GM20431 (cell line): ENCODE results near the gene UQCRHL.
"Not testable (repeated sequence)": the region's sequence is repeated elsewhere in the genome, so short reads cannot be mapped to it uniquely, and the experiment has no call there.

Source experiments
- in situ Hi-C: fragments of 300-500 bp; cut with MseI, MboI; formaldehyde crosslinking; loops from one replicate; pipeline ENCODE4 v1.15.0; 2020; ENCODE audit warnings: low sequenced_read_pairs; ENCODE audit not compliant: unreplicated experiment

Gene UQCRHL

GRCh38 chr1:15807549-15807948 is at the start of gene UQCRHL:
TSS of gene UQCRHL (minus strand) at chr1:15807649. CDS start at chr1:15807649, 0 bp downstream.
- in situ Hi-C loops = loop anchor here (25.0 kb wide), 1 partner anchor 180 kb away; the partner anchor contains the start of gene ZBTB17

- in situ Hi-C loops = no loop called here
Measured at GRCh38 chr1:15856888-15857287, 49.4 kb upstream of the UQCRHL start.

- in situ Hi-C loops = no loop called here
Measured at GRCh38 chr1:15852828-15853302, 45.4 kb upstream of the UQCRHL start.

- in situ Hi-C loops = no loop called here
Measured at GRCh38 chr1:15852036-15852827, 44.8 kb upstream of the UQCRHL start.

GRCh38 chr1:15851210-15852035 is 44.0 kb upstream of the UQCRHL start:
- in situ Hi-C loops = no loop called here

- in situ Hi-C loops = no loop called here
Measured at GRCh38 chr1:15850471-15851001, 43.1 kb upstream of the UQCRHL start.

- in situ Hi-C loops = no loop called here
Measured at GRCh38 chr1:15849775-15850324, 42.4 kb upstream of the UQCRHL start.

- in situ Hi-C loops = no loop called here
Measured at GRCh38 chr1:15848929-15849774, 41.7 kb upstream of the UQCRHL start.

- in situ Hi-C loops = no loop called here
Measured at GRCh38 chr1:15848143-15848928, 40.9 kb upstream of the UQCRHL start.

- in situ Hi-C loops = no loop called here
Measured at GRCh38 chr1:15847893-15848142, 40.4 kb upstream of the UQCRHL start.

GRCh38 chr1:15847100-15847892 is 39.8 kb upstream of the UQCRHL start, which contains the start of gene SPEN:
TSS of gene SPEN (plus strand) at chr1:15847707. CDS start at chr1:15848068, 361 bp downstream.
- in situ Hi-C loops = no loop called here

GRCh38 chr1:15846056-15846455 is 38.6 kb upstream of the UQCRHL start:
- in situ Hi-C loops = not testable (repeated sequence)

- in situ Hi-C loops = no loop called here
Measured at GRCh38 chr1:15843826-15844572, 36.5 kb upstream of the UQCRHL start.

- in situ Hi-C loops = no loop called here
Measured at GRCh38 chr1:15838721-15839120, 31.3 kb upstream of the UQCRHL start.

GRCh38 chr1:15837931-15838330 is 30.5 kb upstream of the UQCRHL start:
- in situ Hi-C loops = no loop called here

GRCh38 chr1:15836772-15837669 is 29.6 kb upstream of the UQCRHL start:
- in situ Hi-C loops = no loop called here

- in situ Hi-C loops = not testable (repeated sequence)
Measured at GRCh38 chr1:15836511-15836771, 29.0 kb upstream of the UQCRHL start.
